SU-DHL-6 (cell line): ENCODE measurements around the gene HOXC5.

Experiments used
- H2AFZ ChIP-seq: fragments of 200-600 bp; sonication (generic); 2 replicates; pipeline ENCODE4 v1.6.1; 2014; ENCODE audit warnings: low read depth, mild to moderate bottlenecking, moderate library complexity, mixed read lengths, antibody characterized with exemption, low read length; ENCODE audit not compliant: severe bottlenecking
- H3F3A ChIP-seq: fragments of 200-600 bp; shearing (Covaris generic); 2 replicates; pipeline ENCODE4 v1.6.0; 2016; ENCODE audit warnings: antibody characterized with exemption, mild to moderate bottlenecking; ENCODE audit not compliant: insufficient read depth
- H3K27ac ChIP-seq: fragments of 200-600 bp; sonication (generic); 2 replicates; pipeline ENCODE4 v1.5.1; 2016; ENCODE audit warnings: low read depth, mild to moderate bottlenecking, low read length, moderate library complexity, mixed read lengths
- H3K27me3 ChIP-seq: fragments of 200-600 bp; sonication (generic), shearing (Covaris generic); 2 replicates; pipeline ENCODE4 v1.6.0; 2014; ENCODE audit warnings: mild to moderate bottlenecking, low read length
- H3K36me3 ChIP-seq: fragments of 200-600 bp; sonication (generic); 2 replicates; pipeline ENCODE4 v1.6.1; 2014; ENCODE audit warnings: mild to moderate bottlenecking, low read length, mixed read lengths
- H3K4me2 ChIP-seq: fragments of 300-600, 200-600 bp; shearing (Covaris generic), sonication (generic); 2 replicates; pipeline ENCODE4 v1.6.0; 2014; ENCODE audit warnings: low read length, low read depth, mild to moderate bottlenecking; ENCODE audit not compliant: poor library complexity, severe bottlenecking
- H3K4me3 ChIP-seq: fragments of 200-600 bp; sonication (generic); 2 replicates; pipeline ENCODE4 v1.5.1; 2014; ENCODE audit warnings: antibody characterized with exemption, low read length, mild to moderate bottlenecking, mixed read lengths; ENCODE audit not compliant: insufficient read depth, poor library complexity, severe bottlenecking
- H3K79me2 ChIP-seq: fragments of 200-600 bp; sonication (generic); 2 replicates; pipeline ENCODE4 v1.6.1; 2014; ENCODE audit warnings: mild to moderate bottlenecking, low read length, moderate library complexity; ENCODE audit not compliant: insufficient read depth
- H3K9ac ChIP-seq: fragments of 200-600 bp; sonication (generic); 2 replicates; pipeline ENCODE4 v1.7.0; 2014; ENCODE audit warnings: mild to moderate bottlenecking, low read length
- H3K9me2 ChIP-seq: fragments of 200-600 bp; sonication (generic); replicated peaks from 2 replicates; pipeline ENCODE4 v1.6.1; 2014; ENCODE audit warnings: low read length; ENCODE audit not compliant: insufficient read depth
- H3K9me3 ChIP-seq: fragments of 200-600 bp; sonication (generic); 2 replicates; pipeline ENCODE4 v1.6.1; 2014; ENCODE audit warnings: low read length, mixed read lengths; ENCODE audit not compliant: insufficient read depth
- H4K20me1 ChIP-seq: fragments of 200-600 bp; sonication (generic); 2 replicates; pipeline ENCODE4 v1.6.1; 2014; ENCODE audit warnings: low read depth, mild to moderate bottlenecking, antibody characterized with exemption, low read length, moderate library complexity, mixed read lengths
- EZH2phosphoT487 ChIP-seq: fragments of 200-600 bp; sonication (generic), shearing (Covaris generic); conservative IDR thresholded peaks from 2 replicates; pipeline ENCODE4 v1.6.1; 2018; ENCODE audit warnings: mild to moderate bottlenecking, antibody characterized with exemption, low read length, moderate library complexity, mixed read lengths
- TF ChIP-seq, protein P1 (sequence below): fragments of 200-600 bp; sonication (generic); IDR thresholded peaks from one replicate; pipeline ENCODE4 v1.5.1; 2017; ENCODE audit warnings: antibody characterized with exemption, mild to moderate bottlenecking, low read length, moderate library complexity; ENCODE audit not compliant: insufficient read depth, poor library complexity, severe bottlenecking

The HOXC5 gene

DNA sequence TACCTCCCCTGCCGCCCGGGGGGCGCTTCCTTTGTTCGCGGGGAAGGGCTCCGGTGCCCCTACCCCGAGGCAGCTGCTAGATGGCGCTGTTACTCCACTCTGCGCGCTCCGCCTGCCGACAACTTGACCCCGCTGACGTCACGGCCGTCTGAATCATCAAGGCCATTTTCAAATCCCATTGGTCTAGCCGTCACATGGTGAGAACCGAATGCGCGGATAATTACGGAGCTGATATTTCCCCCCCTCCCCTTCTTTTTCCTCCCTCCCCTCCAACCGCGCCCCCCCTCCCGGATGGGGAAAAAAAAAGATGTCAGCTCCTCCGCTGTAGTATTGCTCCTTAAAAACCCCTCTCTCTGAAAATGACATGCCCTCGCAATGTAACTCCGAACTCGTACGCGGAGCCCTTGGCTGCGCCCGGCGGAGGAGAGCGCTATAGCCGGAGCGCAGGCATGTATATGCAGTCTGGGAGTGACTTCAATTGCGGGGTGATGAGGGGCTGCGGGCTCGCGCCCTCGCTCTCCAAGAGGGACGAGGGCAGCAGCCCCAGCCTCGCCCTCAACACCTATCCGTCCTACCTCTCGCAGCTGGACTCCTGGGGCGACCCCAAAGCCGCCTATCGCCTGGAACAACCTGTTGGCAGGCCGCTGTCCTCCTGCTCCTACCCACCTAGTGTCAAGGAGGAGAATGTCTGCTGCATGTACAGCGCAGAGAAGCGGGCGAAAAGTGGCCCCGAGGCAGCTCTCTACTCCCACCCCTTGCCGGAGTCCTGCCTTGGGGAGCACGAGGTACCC is 47.8 kb upstream of the HOXC5 start, which contains the start of gene HOXC10:
Gene HOXC10 (plus strand): TSS at position 246 of the 791 bp plus-strand sequence. CDS start 114 bp downstream, at position 360.
- H3K79me2 ChIP-seq, result no peaks in the 10 kb centered on the region
- H3K36me3 ChIP-seq, result no peaks in the 10 kb centered on the region
- H3K9me2 ChIP-seq, result no peaks in the 10 kb centered on the region
- H3K4me3 ChIP-seq, result no peak within 1 kb of the TSS
- TF ChIP-seq, protein P1, sequence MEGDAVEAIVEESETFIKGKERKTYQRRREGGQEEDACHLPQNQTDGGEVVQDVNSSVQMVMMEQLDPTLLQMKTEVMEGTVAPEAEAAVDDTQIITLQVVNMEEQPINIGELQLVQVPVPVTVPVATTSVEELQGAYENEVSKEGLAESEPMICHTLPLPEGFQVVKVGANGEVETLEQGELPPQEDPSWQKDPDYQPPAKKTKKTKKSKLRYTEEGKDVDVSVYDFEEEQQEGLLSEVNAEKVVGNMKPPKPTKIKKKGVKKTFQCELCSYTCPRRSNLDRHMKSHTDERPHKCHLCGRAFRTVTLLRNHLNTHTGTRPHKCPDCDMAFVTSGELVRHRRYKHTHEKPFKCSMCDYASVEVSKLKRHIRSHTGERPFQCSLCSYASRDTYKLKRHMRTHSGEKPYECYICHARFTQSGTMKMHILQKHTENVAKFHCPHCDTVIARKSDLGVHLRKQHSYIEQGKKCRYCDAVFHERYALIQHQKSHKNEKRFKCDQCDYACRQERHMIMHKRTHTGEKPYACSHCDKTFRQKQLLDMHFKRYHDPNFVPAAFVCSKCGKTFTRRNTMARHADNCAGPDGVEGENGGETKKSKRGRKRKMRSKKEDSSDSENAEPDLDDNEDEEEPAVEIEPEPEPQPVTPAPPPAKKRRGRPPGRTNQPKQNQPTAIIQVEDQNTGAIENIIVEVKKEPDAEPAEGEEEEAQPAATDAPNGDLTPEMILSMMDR, result peak; percentile 36
- no peak for TF ChIP-seq EZH2phosphoT487
- H3K9me3 ChIP-seq, result no peaks in the 10 kb centered on the region
- H3K4me2 ChIP-seq, result peak within 1 kb of the TSS; percentile 37
- no peak within 1 kb of the TSS for H3K27ac ChIP-seq
- H3K9ac ChIP-seq, result no peak within 1 kb of the TSS
- peak within 1 kb of the TSS; percentile 51 for H2AFZ ChIP-seq
- no peaks in the 10 kb centered on the region for H3K27me3 ChIP-seq
- no peaks in the 10 kb centered on the region for H3F3A ChIP-seq
- H4K20me1 ChIP-seq, result no peaks in the 10 kb centered on the region

DNA sequence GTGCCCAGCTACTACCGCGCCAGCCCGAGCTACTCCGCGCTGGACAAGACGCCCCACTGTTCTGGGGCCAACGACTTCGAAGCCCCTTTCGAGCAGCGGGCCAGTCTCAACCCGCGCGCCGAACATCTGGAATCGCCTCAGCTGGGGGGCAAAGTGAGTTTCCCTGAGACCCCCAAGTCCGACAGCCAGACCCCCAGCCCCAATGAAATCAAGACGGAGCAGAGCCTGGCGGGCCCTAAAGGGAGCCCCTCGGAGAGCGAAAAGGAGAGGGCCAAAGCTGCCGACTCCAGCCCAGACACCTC is 47.2 kb upstream of the HOXC5 start:
- H2AFZ ChIP-seq, result no peak overlapping the region
- H3K4me3 ChIP-seq, result no peak overlapping the region
- H3K9ac ChIP-seq, result no peak overlapping the region
- TF ChIP-seq, protein P1, result no peak
- TF ChIP-seq EZH2phosphoT487, result no peak
- H3K79me2 ChIP-seq, result no peaks in the 10 kb centered on the region
- H3K9me3 ChIP-seq, result no peaks in the 10 kb centered on the region
- H3K9me2 ChIP-seq, result no peaks in the 10 kb centered on the region
- no peaks in the 10 kb centered on the region for H3F3A ChIP-seq
- no peaks in the 10 kb centered on the region for H4K20me1 ChIP-seq
- no peak overlapping the region for H3K27ac ChIP-seq
- no peak overlapping the region for H3K4me2 ChIP-seq
- no peaks in the 10 kb centered on the region for H3K27me3 ChIP-seq
- no peaks in the 10 kb centered on the region for H3K36me3 ChIP-seq

DNA sequence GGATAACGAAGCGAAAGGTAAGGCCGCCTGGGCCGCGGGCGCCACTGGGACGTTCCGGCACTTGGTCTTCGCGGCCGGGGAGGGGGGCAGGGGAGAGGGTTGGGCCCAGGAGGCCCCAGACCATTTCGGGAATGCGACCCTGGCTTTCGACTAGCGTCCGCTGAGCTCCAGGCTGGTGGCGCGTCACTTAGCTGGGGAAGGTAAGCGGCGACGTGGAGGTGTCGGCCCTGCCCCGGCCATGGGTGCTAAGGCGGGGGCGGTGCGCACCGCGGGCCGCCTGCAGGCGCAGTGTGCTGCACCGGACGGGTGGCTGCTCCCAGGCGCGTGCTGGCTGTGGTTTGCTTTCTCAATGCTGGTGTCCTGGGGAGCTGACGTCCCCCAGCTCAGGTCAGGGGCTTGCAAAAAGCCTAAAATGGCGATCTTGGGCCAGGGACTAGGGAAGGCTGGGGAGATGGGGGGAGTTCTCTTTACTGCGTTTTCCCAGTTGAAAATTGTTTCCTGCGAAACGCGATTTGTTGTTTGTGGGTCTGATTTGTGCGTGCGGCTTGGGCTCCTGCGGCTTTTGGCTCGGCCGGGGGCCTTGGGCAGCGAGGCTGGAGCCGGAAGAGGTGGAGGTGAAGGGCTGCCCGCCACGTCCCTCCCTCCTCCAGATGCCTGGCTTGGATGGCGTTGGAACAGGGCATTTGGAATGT is 46.7 kb upstream of the HOXC5 start:
- Histone ChIP-seq H3F3A (no peaks in the 10 kb centered on the region), H3K4me3 (no peak overlapping the region), H3K27ac (no peak overlapping the region), H3K79me2 (no peaks in the 10 kb centered on the region), H2AFZ (no peak overlapping the region), H3K4me2 (no peak overlapping the region), H3K9me2 (no peaks in the 10 kb centered on the region), H3K27me3 (no peaks in the 10 kb centered on the region), H3K9me3 (no peaks in the 10 kb centered on the region), H3K36me3 (no peaks in the 10 kb centered on the region), H3K9ac (no peak overlapping the region), H4K20me1 (no peaks in the 10 kb centered on the region)
- TF ChIP-seq EZH2phosphoT487, result no peak
- TF ChIP-seq, protein P1, result no peak
